ENCODE measurements around the gene COL4A4. TPM values are rescaled to one million over a fixed set of nuclear protein-coding genes. Genes with fewer than 3 reads are reported as not detected.

Gene COL4A4
- total and polyA plus RNA-seq, 2 of the 13 experiments (the other 11 are each of a cell fraction or from before 2014, with no cell fraction given), result not detected

GRCh38 chr2:227115761-227116160 is 48.2 kb downstream of the COL4A4 start:
- Histone ChIP-seq H3K9ac (ENCODE audit: insufficient read depth, low read depth, low read length) (no peak overlapping the region), H3K27me3 (ENCODE audit: control insufficient read depth in 1 of 2, insufficient read depth in 2 of 2, low read length in 2 of 2) (no peaks in the 10 kb centered on the region), H3K4me3 (replicated peaks in 1 of 3; ENCODE audit: insufficient read depth in 1 of 3, low read depth in 2 of 3, low read length in 3 of 3) (no peak overlapping the region), H2AFZ (ENCODE audit: low read length) (no peak overlapping the region), H4K20me1 (ENCODE audit: insufficient read depth, low read length) (no peaks in the 10 kb centered on the region), H3K9me3 (ENCODE audit: low read length) (no peaks in the 10 kb centered on the region), H3K4me2 (ENCODE audit: low read depth, low read length) (no peak overlapping the region), H3K79me2 (ENCODE audit: insufficient read depth, low read length) (no peaks in the 10 kb centered on the region), H3K4me1 (ENCODE audit: insufficient read depth, low read length) (no peaks in the 10 kb centered on the region), H3K27ac (ENCODE audit: extremely low read length, insufficient read depth, low read length) (no peak overlapping the region), H3K36me3 (replicated peaks in 1 of 2; ENCODE audit: control insufficient read depth in 1 of 2, insufficient read depth in 2 of 2, low read length in 2 of 2) (no peaks in the 10 kb centered on the region)
- TF ChIP-seq CENPT (CRISPR knock-in tag; IDR thresholded peaks at IDR 0.05; ENCODE audit: low read depth), result no peak
- TF ChIP-seq RAD51 (IDR thresholded peaks at IDR 0.05; ENCODE audit: borderline replicate concordance), result peak; percentile 85
- 0 out of 2 replicates have a peak, but pooled peaks have one; percentile 43 for TF ChIP-seq USF2 (IDR thresholded peaks at IDR 0.05; ENCODE audit: low read depth, low read length)
- no peak; the same call in 1 of the 2 replicates for TF ChIP-seq USF2 (CRISPR knock-in tag; IDR thresholded peaks at IDR 0.05; ENCODE audit: borderline replicate concordance)
- intact Hi-C loops (cut with micrococcal nuclease; ENCODE audit: unreplicated experiment), result no loop called here
- CTCF ChIA-PET (ENCODE audit: low intra/inter-chr PET ratio, low total read pairs), result no interaction called here
- ATAC-seq, result no peak
- in situ Hi-C loops (cut with HindIII; ENCODE audit: extremely low pct_ligation_motif_present, low pct_unique_long_range_greater_than_20kb), result no loop called here
- DNase-seq (ENCODE audit: low spot score), result no peak
- no TSS peak for BruUV-seq (replicated peaks)
- FAIRE-seq, result no peak
- POLR2A ChIA-PET, result no interaction called here
- 3% methylated on average over 5 of the region's 5 CpGs for WGBS (ENCODE audit: low lambda C conversion rate)

Measured in HepG2 (cell line).